Activated B cell treated with CpG ODN at 0.5 μM for 24 hours (primary cell): Measurements from ENCODE around the gene HOXB3. TPM values are rescaled to one million over a fixed set of nuclear protein-coding genes. Genes with fewer than 3 reads are reported as not detected.

Experiments used
- ATAC-seq: fragments of 200-7000 bp; cut with Tn5 transposase; one replicate; pipeline ENCODE4 v1.10.0; 2021; ENCODE audit warnings: low read depth, mild to moderate bottlenecking, moderate library complexity
- CTCF ChIA-PET: fragments of 350-600 bp; sonication (Branson Sonifier 250); formaldehyde crosslinking; loops from one replicate; lab custom pipeline; 2021; ENCODE audit warnings: antibody characterized with exemption; lab: Charles Lee
- POLR2A ChIA-PET: fragments of 350-600 bp; sonication (Branson Sonifier 250); formaldehyde crosslinking; loops from one replicate; lab custom pipeline; 2021; ENCODE audit warnings: antibody characterized with exemption; lab: Charles Lee
- DNase-seq: peaks from one replicate; pipeline ENCODE4 v3.0.0; 2022
- H3K27ac Mint-ChIP-seq: one replicate; pipeline ENCODE4 v1.8.0; 2020; ENCODE audit warnings: mixed read lengths
- H3K27me3 Mint-ChIP-seq: one replicate; pipeline ENCODE4 v1.8.0; 2021; ENCODE audit warnings: mixed read lengths
- H3K36me3 Mint-ChIP-seq: one replicate; pipeline ENCODE4 v1.8.0; 2021; ENCODE audit warnings: low read depth, mixed read lengths
- H3K4me1 Mint-ChIP-seq: one replicate; pipeline ENCODE4 v1.8.0; 2021; ENCODE audit warnings: mixed read lengths
- H3K4me3 Mint-ChIP-seq: one replicate; pipeline ENCODE4 v1.8.0; 2020; ENCODE audit warnings: mild to moderate bottlenecking, mixed read lengths
- H3K9me3 Mint-ChIP-seq: one replicate; pipeline ENCODE4 v1.8.0; 2020; ENCODE audit warnings: mixed read lengths
- intact Hi-C: fragments of 100-400 bp; cut with micrococcal nuclease; formaldehyde crosslinking; loops from one replicate; pipeline ENCODE4 v1.15.1; 2024
- total RNA-seq: library from RNA; stranded (reverse); gene quantifications from 2 replicates; pipeline ENCODE4 v1.2.3, GENCODE V29; 2022
- TF ChIP-seq, protein P1 (sequence below): fragments of 200-600 bp; IDR thresholded peaks from one replicate; pipeline ENCODE4 v1.8.0; 2022; ENCODE audit warnings: antibody characterized with exemption, mild to moderate bottlenecking

HOXB3 gene
- total RNA-seq, 1 donor from 2014 or later, result 2.6 TPM

DNA sequence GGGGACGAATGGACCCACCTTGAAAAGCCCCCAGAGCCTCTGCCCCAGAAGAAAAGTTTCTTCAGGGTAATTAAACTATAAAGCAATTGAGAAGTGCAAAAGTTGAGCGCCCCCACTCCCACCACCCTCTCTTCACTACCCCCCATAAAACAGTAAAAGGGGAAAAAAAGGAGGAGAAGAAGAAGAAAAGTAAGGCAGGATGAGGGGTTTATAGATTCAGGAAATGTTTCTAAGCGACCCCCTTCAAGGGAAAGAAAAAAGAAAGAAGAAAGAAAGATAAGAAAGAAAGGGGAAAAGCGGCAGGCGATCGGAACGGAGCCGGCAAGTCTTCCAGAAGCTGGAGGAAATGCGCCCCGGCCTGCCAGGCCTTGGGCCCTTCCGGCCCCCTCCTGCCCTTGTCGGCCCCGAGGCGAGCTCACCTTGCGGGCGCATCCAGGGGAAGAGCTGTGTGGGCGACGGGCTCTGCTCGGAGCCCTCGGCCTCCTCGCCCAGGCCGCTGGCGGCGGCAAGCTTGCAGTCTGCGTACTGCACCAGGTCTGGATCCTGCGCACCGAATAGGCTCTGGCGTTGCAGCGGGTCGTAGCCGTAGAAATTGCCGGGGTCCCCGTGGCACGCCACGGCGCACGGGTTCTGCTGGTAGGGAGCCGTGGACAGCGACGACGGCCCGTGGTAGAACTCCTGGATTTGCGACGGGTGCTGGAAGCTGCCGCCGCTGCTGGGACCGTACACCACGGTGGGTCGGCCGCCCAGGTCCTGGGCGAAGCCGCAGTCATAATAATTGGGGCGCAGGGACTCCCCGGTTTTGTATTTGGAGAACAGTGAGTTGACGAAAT lies 24.0 kb upstream of the HOXB3 start:
- Mint-ChIP-seq H3K27ac (peak overlapping the region; percentile 18), H3K9me3 (no peaks in the 10 kb centered on the region), H3K4me1 (peaks cover 49% of the 10 kb centered on the region), H3K4me3 (peak overlapping the region; percentile 46), H3K36me3 (peaks cover 7% of the 10 kb centered on the region), H3K27me3 (peaks cover 56% of the 10 kb centered on the region)
- CTCF ChIA-PET, result interaction anchor here (1.1 to 2.7 kb wide), 3 partner anchors 18 to 111 kb away, joined by 4 to 27 read pairs (median 6); partner anchors contain the start of gene HOXB5
- POLR2A ChIA-PET, result interaction anchor here (0.7 to 1.4 kb wide), 2 partner anchors 21 to 25 kb away, joined by 5 to 6 read pairs; partner anchors contain the start of gene HOXB5
- TF ChIP-seq, protein P1, sequence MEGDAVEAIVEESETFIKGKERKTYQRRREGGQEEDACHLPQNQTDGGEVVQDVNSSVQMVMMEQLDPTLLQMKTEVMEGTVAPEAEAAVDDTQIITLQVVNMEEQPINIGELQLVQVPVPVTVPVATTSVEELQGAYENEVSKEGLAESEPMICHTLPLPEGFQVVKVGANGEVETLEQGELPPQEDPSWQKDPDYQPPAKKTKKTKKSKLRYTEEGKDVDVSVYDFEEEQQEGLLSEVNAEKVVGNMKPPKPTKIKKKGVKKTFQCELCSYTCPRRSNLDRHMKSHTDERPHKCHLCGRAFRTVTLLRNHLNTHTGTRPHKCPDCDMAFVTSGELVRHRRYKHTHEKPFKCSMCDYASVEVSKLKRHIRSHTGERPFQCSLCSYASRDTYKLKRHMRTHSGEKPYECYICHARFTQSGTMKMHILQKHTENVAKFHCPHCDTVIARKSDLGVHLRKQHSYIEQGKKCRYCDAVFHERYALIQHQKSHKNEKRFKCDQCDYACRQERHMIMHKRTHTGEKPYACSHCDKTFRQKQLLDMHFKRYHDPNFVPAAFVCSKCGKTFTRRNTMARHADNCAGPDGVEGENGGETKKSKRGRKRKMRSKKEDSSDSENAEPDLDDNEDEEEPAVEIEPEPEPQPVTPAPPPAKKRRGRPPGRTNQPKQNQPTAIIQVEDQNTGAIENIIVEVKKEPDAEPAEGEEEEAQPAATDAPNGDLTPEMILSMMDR, result no peak
- DNase-seq, result peak; percentile 47
- intact Hi-C loops, result loop anchor here (1.0 to 10.0 kb wide), 6 partner anchors 17 to 769 kb away; partner anchors contain the start of genes IGF2BP1 and SCRN2
- ATAC-seq, result no peak

DNA sequence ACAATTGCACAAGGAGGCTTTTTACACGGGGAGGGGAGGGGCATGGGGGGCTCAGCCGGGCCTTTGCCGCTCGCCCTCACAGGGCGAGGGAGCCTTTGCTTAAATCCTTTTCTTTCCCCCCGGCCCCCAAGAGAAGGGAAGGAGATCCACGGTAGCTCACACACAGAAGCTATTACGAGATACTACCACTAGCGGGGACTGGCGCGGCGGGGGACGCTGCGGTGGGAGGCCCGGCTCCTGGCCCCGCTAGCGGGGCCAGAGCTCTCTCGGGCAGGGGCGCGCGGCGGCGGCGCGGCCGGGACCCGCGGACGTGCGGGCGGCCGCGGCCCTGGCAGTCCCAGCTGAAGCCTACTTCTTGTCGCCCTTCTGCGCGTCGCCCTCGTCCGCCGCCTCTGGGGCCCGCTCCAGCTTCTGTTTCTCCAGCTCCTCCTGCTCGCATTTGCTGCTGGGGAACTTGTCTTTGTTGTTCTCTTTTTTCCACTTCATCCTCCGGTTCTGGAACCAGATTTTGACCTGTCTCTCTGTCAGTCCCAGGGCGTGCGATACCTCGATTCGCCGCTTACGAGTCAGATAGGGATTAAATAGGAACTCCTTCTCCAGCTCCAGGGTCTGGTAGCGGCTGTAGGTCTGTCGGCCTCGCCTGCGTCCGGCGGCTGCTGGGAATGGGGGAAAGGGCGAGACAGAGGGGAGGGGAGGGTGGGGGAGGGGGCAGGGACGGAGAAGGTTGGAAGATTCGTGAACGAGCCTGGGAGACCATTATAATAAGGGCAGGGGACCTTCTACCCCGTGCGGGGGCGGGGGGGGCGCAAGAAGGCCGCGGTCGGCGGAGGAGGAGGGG lies 23.0 kb upstream of the HOXB3 start:
- H3K36me3 Mint-ChIP-seq, result peaks cover 7% of the 10 kb centered on the region
- H3K9me3 Mint-ChIP-seq, result no peaks in the 10 kb centered on the region
- intact Hi-C loops, result loop anchor here (1.0 to 10.0 kb wide), 6 partner anchors 16 to 768 kb away; partner anchors contain the start of genes IGF2BP1 and SCRN2
- POLR2A ChIA-PET, result interaction anchor here (0.6 to 1.0 kb wide), 11 partner anchors 12 to 1546 kb away, joined by 3 to 13 read pairs (median 4); partner anchors contain the start of genes HOXB9 and NFE2L1
- peak; percentile 68 for ATAC-seq
- H3K4me3 Mint-ChIP-seq, result peak overlapping the region; percentile 81
- TF ChIP-seq, protein P1, result no peak
- H3K4me1 Mint-ChIP-seq, result peaks cover 40% of the 10 kb centered on the region
- peaks cover 51% of the 10 kb centered on the region for H3K27me3 Mint-ChIP-seq
- H3K27ac Mint-ChIP-seq, result peak overlapping the region; percentile 66
- CTCF ChIA-PET, result interaction anchor here (0.6 to 2.7 kb wide), 13 partner anchors 9 to 539 kb away, joined by 3 to 27 read pairs (median 3); partner anchors contain the start of gene HOXB5
- DNase-seq, result peak; percentile 57

DNA sequence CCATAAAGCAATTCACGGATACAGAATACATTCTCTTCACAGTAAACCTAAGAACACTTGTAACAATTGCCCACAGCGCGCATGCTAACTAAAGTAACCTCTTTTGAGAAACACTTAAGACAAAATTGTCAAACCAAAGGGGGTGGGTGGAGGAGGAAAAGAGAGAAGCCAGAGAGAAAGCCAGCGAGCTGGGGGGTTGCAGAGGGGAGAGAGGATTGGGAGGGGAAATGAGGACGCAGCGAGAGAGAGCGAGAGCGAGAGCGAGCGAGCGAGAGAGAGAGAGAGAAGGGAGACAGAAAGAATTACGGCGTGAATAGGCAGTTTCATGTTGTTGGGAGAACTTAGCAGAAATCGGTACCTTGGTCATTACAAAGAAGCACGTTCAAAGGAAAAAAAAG lies 22.4 kb upstream of the HOXB3 start:
- TF ChIP-seq, protein P1, result no peak
- ATAC-seq (peak; percentile 3), DNase-seq (no peak)
- Mint-ChIP-seq H3K27me3 (peaks cover 51% of the 10 kb centered on the region), H3K4me3 (peak overlapping the region; percentile 81), H3K4me1 (peaks cover 40% of the 10 kb centered on the region), H3K27ac (peak overlapping the region; percentile 66), H3K36me3 (peaks cover 7% of the 10 kb centered on the region), H3K9me3 (no peaks in the 10 kb centered on the region)
- intact Hi-C loops, result loop anchor here (2.0 to 10.0 kb wide), 5 partner anchors 16 to 768 kb away; partner anchors contain the start of genes IGF2BP1 and SCRN2
- ChIA-PET POLR2A (interaction anchor here (0.6 to 1.0 kb wide), 7 partner anchors 11 to 730 kb away, joined by 3 to 13 read pairs (median 4); partner anchors contain the start of genes HOXB9 and NFE2L1), CTCF (interaction anchor here (0.7 to 2.7 kb wide), 12 partner anchors 8 to 539 kb away, joined by 3 to 27 read pairs (median 3); partner anchors contain the start of gene HOXB5)

DNA sequence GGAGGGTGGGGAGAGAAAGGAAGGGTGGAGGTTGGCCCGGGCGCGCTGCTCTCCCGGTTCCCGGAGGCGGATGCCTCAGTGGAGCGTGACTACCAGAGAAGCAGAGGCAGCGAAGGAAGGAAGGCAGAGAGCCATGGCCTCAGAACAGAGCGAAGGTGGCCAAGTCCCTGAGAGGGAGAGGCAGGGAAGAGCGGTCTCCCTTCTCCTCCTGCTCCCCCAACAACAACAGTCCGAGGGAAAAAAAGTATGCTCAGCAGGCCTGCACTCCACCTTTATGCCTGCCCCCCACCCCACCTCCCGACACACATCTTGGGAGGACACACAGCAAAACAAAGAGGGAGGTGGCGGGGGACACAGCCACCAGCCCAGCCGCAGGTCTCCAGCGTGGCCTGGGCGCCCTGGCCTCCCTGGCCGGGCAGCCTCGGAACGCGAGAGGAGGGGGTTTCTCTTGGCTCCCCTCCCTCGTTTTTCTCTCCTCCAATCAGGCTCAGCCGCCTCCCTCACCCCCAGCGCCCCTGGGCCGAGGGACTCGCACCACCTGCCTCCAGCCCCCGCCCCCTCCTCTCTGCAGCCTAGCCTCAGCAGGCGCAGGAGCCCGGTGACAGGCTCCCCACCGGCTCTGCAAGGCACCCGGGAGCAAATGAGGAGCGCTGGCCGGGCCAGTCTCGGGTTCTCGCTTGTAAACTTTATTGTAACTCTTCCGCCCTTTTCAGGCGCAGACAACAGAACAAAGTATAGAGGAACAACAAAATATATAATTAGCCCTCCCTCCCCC lies 21.8 kb upstream of the HOXB3 start:
- no peak overlapping the region for H3K27ac Mint-ChIP-seq
- no peak for ATAC-seq
- intact Hi-C loops, result loop anchor here (1.0 to 10.0 kb wide), 6 partner anchors 15 to 767 kb away; partner anchors contain the start of genes HOXB4, IGF2BP1 and SCRN2
- peaks cover 49% of the 10 kb centered on the region for H3K27me3 Mint-ChIP-seq
- H3K4me3 Mint-ChIP-seq, result peak overlapping the region; percentile 95
- ChIA-PET CTCF (no interaction called here), POLR2A (interaction anchor here (0.7 to 1.0 kb wide), 3 partner anchors 134 to 564 kb away, joined by 4 to 13 read pairs (median 6); partner anchors contain the start of gene NFE2L1)
- peaks cover 7% of the 10 kb centered on the region for H3K36me3 Mint-ChIP-seq
- DNase-seq, result no peak
- TF ChIP-seq, protein P1, result no peak
- peaks cover 37% of the 10 kb centered on the region for H3K4me1 Mint-ChIP-seq
- no peaks in the 10 kb centered on the region for H3K9me3 Mint-ChIP-seq
